Hair follicular keratinocyte (primary cell): ENCODE data around the gene PPP4C. TPM values are rescaled to one million over a fixed set of nuclear protein-coding genes. Genes with fewer than 3 reads are reported as not detected.

ENCODE experiments used
- total RNA-seq: library from RNA; depleted of rRNA; stranded (reverse); fragments of >200 nt; gene quantifications from 2 replicates; pipeline ENCODE4 v1.2.3, GENCODE V29; 2015

The PPP4C gene
- total RNA-seq: 102 and 114 TPM in 2 replicates

GRCh38 chr16:30075503-30076275 is at the start of gene PPP4C:
Gene PPP4C, plus strand, starts transcription at chr16:30075994. Its CDS starts 384 bp downstream, at chr16:30076378.

GRCh38 chr16:30030841-30031413 is 44.9 kb upstream of the PPP4C start, which contains the start of gene TLCD3B:
Gene TLCD3B, minus strand, starts transcription at chr16:30031271. Its CDS starts 744 bp downstream, at chr16:30030527.

GRCh38 chr16:30065102-30065942 is 10.5 kb upstream of the PPP4C start, which contains the start of gene ALDOA:
Gene ALDOA, plus strand, starts transcription at chr16:30065760. Its CDS starts 1,138 bp downstream, at chr16:30066898.

GRCh38 chr16:30091474-30092372 is 15.9 kb downstream of the PPP4C start, which contains the start of gene TBX6:
Gene TBX6, minus strand, starts transcription at chr16:30091924. Its CDS starts 731 bp downstream, at chr16:30091193.

GRCh38 chr16:30096105-30096861 is 20.5 kb downstream of the PPP4C start, which contains the start of gene YPEL3:
Gene YPEL3, minus strand, starts transcription at chr16:30096213. Its CDS starts 731 bp downstream, at chr16:30095482.

GRCh38 chr16:30113031-30113710 is 37.4 kb downstream of the PPP4C start, which contains the start of gene GDPD3:
Gene GDPD3, minus strand, starts transcription at chr16:30113537. Its CDS starts 59 bp downstream, at chr16:30113478.

Other genes with a start within 250 kb of the PPP4C start
- gene CDIPT, start 212.8 kb upstream of the PPP4C start, total RNA-seq: 58.9 and 65.7 TPM in 2 replicates
- gene SEZ6L2, start 176.4 kb upstream of the PPP4C start, total RNA-seq: 4.6 and 16.2 TPM in 2 replicates
- 5.0 and 7.8 TPM in 2 replicates for gene ASPHD1, start 175.5 kb upstream of the PPP4C start, total RNA-seq
- 17.1 and 19.8 TPM in 2 replicates for gene KCTD13, start 149.8 kb upstream of the PPP4C start, total RNA-seq
- gene TMEM219, start 113.9 kb upstream of the PPP4C start, total RNA-seq: 123 and 159 TPM in 2 replicates
- gene TAOK2, start 102.1 kb upstream of the PPP4C start, total RNA-seq: 24.8 and 28.7 TPM in 2 replicates
- 4.8 and 16.2 TPM in 2 replicates for gene HIRIP3, start 80.4 kb upstream of the PPP4C start, total RNA-seq
- gene INO80E, start 79.8 kb upstream of the PPP4C start, total RNA-seq: 58.2 and 91.8 TPM in 2 replicates
- gene DOC2A, start 65.0 kb upstream of the PPP4C start, total RNA-seq: 0.39 TPM in 1 of 2 replicates, not detected in the other
- gene C16orf92, start 52.8 kb upstream of the PPP4C start, total RNA-seq: not detected in 2 replicates
- gene TLCD3B, start 44.7 kb upstream of the PPP4C start, total RNA-seq: not detected in 2 replicates
- 1,543 and 1,648 TPM in 2 replicates for gene ALDOA, start 10.2 kb upstream of the PPP4C start, total RNA-seq
- gene TBX6, start 15.9 kb downstream of the PPP4C start, total RNA-seq: 0.19 and 0.62 TPM in 2 replicates
- gene YPEL3, start 20.2 kb downstream of the PPP4C start, total RNA-seq: 20.5 and 36.9 TPM in 2 replicates
- gene GDPD3, start 37.5 kb downstream of the PPP4C start, total RNA-seq: 0.08 and 0.55 TPM in 2 replicates
- gene MAPK3, start 47.2 kb downstream of the PPP4C start, total RNA-seq: 31.9 and 41.7 TPM in 2 replicates
- gene CORO1A, start 107.6 kb downstream of the PPP4C start, total RNA-seq: 10.9 and 15.5 TPM in 2 replicates
- 177 and 301 TPM in 2 replicates for gene BOLA2B, start 117.7 kb downstream of the PPP4C start, total RNA-seq
- 45.4 and 53.1 TPM in 2 replicates for gene SLX1A, start 117.9 kb downstream of the PPP4C start, total RNA-seq
- 2.4 and 5.3 TPM in 2 replicates for gene SULT1A3, start 123.3 kb downstream of the PPP4C start, total RNA-seq
- gene NPIPB13, start 172.5 kb downstream of the PPP4C start, total RNA-seq: 2.0 TPM in 1 of 2 replicates, not detected in the other